OCI-LY3 (cell line): ENCODE results near the gene SPP1.

Source experiments
- H2AFZ ChIP-seq: fragments of 200-600, 300-600 bp; shearing (Covaris generic); 2 replicates; pipeline ENCODE4 v1.6.0; 2014; ENCODE audit warnings: antibody characterized with exemption, low read depth, low read length
- H3K27ac ChIP-seq: fragments of 200-600, 300-600 bp; sonication (generic); 2 replicates; pipeline ENCODE4 v1.5.1; 2014; ENCODE audit warnings: mild to moderate bottlenecking, low read length, moderate library complexity, mixed read lengths
- H3K27me3 ChIP-seq: fragments of 200-600, 300-600 bp; sonication (generic); 2 replicates; pipeline ENCODE4 v1.6.1; 2014; ENCODE audit warnings: low read depth, low read length, mixed read lengths
- H3K36me3 ChIP-seq: fragments of 200-600, 300-600 bp; sonication (generic); replicated peaks from 2 replicates; pipeline ENCODE3; 2014; ENCODE audit warnings: low read depth, low read length, mixed read lengths
- H3K4me1 ChIP-seq: fragments of 300-600, 200-600 bp; sonication (generic); 2 replicates; pipeline ENCODE4 v1.6.1; 2014; ENCODE audit warnings: low read length, mixed read lengths
- H3K4me2 ChIP-seq: fragments of 200-600, 300-600 bp; sonication (generic); 2 replicates; pipeline ENCODE4 v1.6.1; 2014; ENCODE audit warnings: low read length, mixed read lengths
- H3K4me3 ChIP-seq: fragments of 300-600, 200-600 bp; sonication (generic); 2 replicates; pipeline ENCODE4 v1.5.1; 2014; ENCODE audit warnings: antibody characterized with exemption, mild to moderate bottlenecking, low read length, moderate library complexity
- H3K79me2 ChIP-seq: fragments of 300-600, 200-600 bp; shearing (Covaris generic); 2 replicates; pipeline ENCODE4 v1.6.1; 2014; ENCODE audit warnings: mild to moderate bottlenecking, low read length, mixed read lengths
- H3K9ac ChIP-seq: fragments of 300-600, 200-600 bp; shearing (Covaris generic); 2 replicates; pipeline ENCODE4 v1.6.0; 2014; ENCODE audit warnings: mild to moderate bottlenecking, low read length, moderate library complexity
- H3K9me3 ChIP-seq: fragments of 200-600, 300-600 bp; shearing (Covaris generic); 2 replicates; pipeline ENCODE4 v1.6.1; 2014; ENCODE audit warnings: low read length, mixed read lengths; ENCODE audit not compliant: insufficient read depth
- H4K20me1 ChIP-seq: fragments of 200-600, 300-600 bp; sonication (generic); 2 replicates; pipeline ENCODE4 v1.6.1; 2016; ENCODE audit warnings: low read length, mixed read lengths; ENCODE audit not compliant: insufficient read depth
- CTCF ChIP-seq: fragments of 200-600, 300-600 bp; sonication (generic); IDR thresholded peaks from 2 replicates; pipeline ENCODE4 v1.5.1; 2014; ENCODE audit warnings: antibody characterized with exemption, low read length, low read depth
- EZH2phosphoT487 ChIP-seq: fragments of 200-600 bp; shearing (Covaris generic); IDR thresholded peaks from 2 replicates; pipeline ENCODE4 v1.6.1; 2018; ENCODE audit warnings: antibody characterized with exemption, mixed run types, low read depth

Gene SPP1

GRCh38 chr4:87982036-87982435, 6.5 kb downstream of the SPP1 start:
- H3K9me3 ChIP-seq = no peaks in the 10 kb centered on the region
- H4K20me1 ChIP-seq = no peaks in the 10 kb centered on the region

GRCh38 chr4:87982446-87983010, 7.0 kb downstream of the SPP1 start:
- Histone ChIP-seq H4K20me1 (no peaks in the 10 kb centered on the region), H3K4me2 (no peak overlapping the region), H3K9ac (no peak overlapping the region), H3K27me3 (peaks cover 20% of the 10 kb centered on the region), H3K9me3 (no peaks in the 10 kb centered on the region), H3K4me1 (peaks cover 14% of the 10 kb centered on the region), H3K79me2 (no peaks in the 10 kb centered on the region), H2AFZ (no peak overlapping the region), H3K27ac (no peak overlapping the region), H3K36me3 (no peaks in the 10 kb centered on the region), H3K4me3 (no peak overlapping the region)
- TF ChIP-seq EZH2phosphoT487 (no peak), CTCF (no peak)

More at GRCh38 chr4:87982036-87982435, 6.5 kb downstream of the SPP1 start:
- TF ChIP-seq EZH2phosphoT487 (no peak), CTCF (no peak)
- Histone ChIP-seq H3K9ac (no peak overlapping the region), H3K27ac (no peak overlapping the region), H3K79me2 (no peaks in the 10 kb centered on the region), H3K4me3 (no peak overlapping the region), H3K4me2 (no peak overlapping the region), H2AFZ (no peak overlapping the region), H3K36me3 (no peaks in the 10 kb centered on the region), H3K4me1 (peaks cover 14% of the 10 kb centered on the region), H3K27me3 (peaks cover 20% of the 10 kb centered on the region)

- no peak overlapping the region for H2AFZ ChIP-seq
- H3K9ac ChIP-seq = no peak overlapping the region
- no peak overlapping the region for H3K27ac ChIP-seq
Measured at GRCh38 chr4:87983996-87984395, 8.5 kb downstream of the SPP1 start.

More at GRCh38 chr4:87983996-87984395, 8.5 kb downstream of the SPP1 start:
- no peak for TF ChIP-seq CTCF
- no peak for TF ChIP-seq EZH2phosphoT487
- H3K36me3 ChIP-seq = no peaks in the 10 kb centered on the region
- no peak overlapping the region for H3K4me2 ChIP-seq
- H3K79me2 ChIP-seq = no peaks in the 10 kb centered on the region
- no peaks in the 10 kb centered on the region for H3K9me3 ChIP-seq
- no peaks in the 10 kb centered on the region for H4K20me1 ChIP-seq
- peaks cover 14% of the 10 kb centered on the region for H3K4me1 ChIP-seq
- H3K27me3 ChIP-seq = peaks cover 22% of the 10 kb centered on the region
- H3K4me3 ChIP-seq = no peak overlapping the region
